Gastrocnemius medialis (tissue), 4 donors: ENCODE data around the gene RNF14. TPM values are rescaled to one million over a fixed set of nuclear protein-coding genes. Genes with fewer than 3 reads are reported as not detected.

Source experiments
- ATAC-seq, 2 donors: fragments of 150-250 bp; one replicate each; pipeline ENCODE4 v1.9.1; 2016
- DNase-seq, 2 donors: peaks; one replicate each; pipeline ENCODE4 v3.0.0-alpha.2; 2019
- H3K27ac ChIP-seq, 4 donors: fragments of 200-600 bp; sonication (generic); 1 replicate in 1 of 4; 2 replicates in 3 of 4; pipeline ENCODE4 v1.5.1; 2016 to 2018; ENCODE audit warnings: mild to moderate bottlenecking in 2 of 4, moderate library complexity in 1 of 4
- H3K27me3 ChIP-seq, 3 donors: fragments of 200-600 bp; sonication (generic) in 2 of 3; 1 replicate in 1 of 3; 2 replicates in 2 of 3; pipeline versions ENCODE4 v1.5.1 to v1.6.0; 2016 to 2019; ENCODE audit warnings: mild to moderate bottlenecking in 1 of 3, moderate library complexity in 1 of 3
- H3K36me3 ChIP-seq, 2 donors: fragments of 200-600 bp; sonication (generic) in 1 of 2; one replicate each; pipeline ENCODE4 v1.5.1; 2017 to 2018
- H3K4me1 ChIP-seq, 2 donors: fragments of 200-600 bp; sonication (generic) in 1 of 2; one replicate each; pipeline ENCODE4 v1.5.1; 2016 to 2017; ENCODE audit warnings: mild to moderate bottlenecking in 2 of 2
- H3K4me3 ChIP-seq, 4 donors: fragments of 200-600 bp; sonication (generic) in 3 of 4; 1 replicate in 1 of 4; 2 replicates in 3 of 4; pipeline ENCODE4 v1.5.1; 2016 to 2019; ENCODE audit warnings: mild to moderate bottlenecking in 2 of 4
- H3K9me3 ChIP-seq, 3 donors: fragments of 200-600 bp; sonication (generic) in 2 of 3; 1 replicate in 1 of 3; 2 replicates in 2 of 3; pipeline ENCODE4 v1.5.1; 2016 to 2019
- CTCF ChIP-seq, 5 experiments: fragments of 450-650 bp in 3 of 5; fragments of 200-600 bp in 2 of 5; sonication (generic) in 2 of 5; IDR thresholded peaks in 4 of 5; conservative IDR thresholded peaks in 1 of 5; 1 replicate in 4 of 5; 2 replicates in 1 of 5; pipeline ENCODE4 v1.5.1; 2016 to 2019; ENCODE audit warnings: antibody characterized with exemption in 5 of 5, mild to moderate bottlenecking in 3 of 5, moderate library complexity in 3 of 5
- POLR2A ChIP-seq, 2 donors: fragments of 450-650 bp; IDR thresholded peaks; one replicate each; pipeline ENCODE4 v1.6.1; 2017; ENCODE audit warnings: antibody characterized with exemption in 2 of 2, mild to moderate bottlenecking in 2 of 2, moderate library complexity in 2 of 2
- in situ Hi-C, 4 donors: fragments of 200-750 bp; cut with MboI; loops; one replicate each; pipeline versions ENCODE4 v1.15.0 to v1.8.0; 2017; ENCODE audit warnings: low sequenced_read_pairs in 4 of 4
- intact Hi-C: fragments of 100-400 bp; cut with DNase I; formaldehyde crosslinking; loops from one replicate; pipeline ENCODE4 v1.15.1; 2023; ENCODE audit warnings: low total_unique reads
- total RNA-seq, 4 donors: library from RNA; depleted of rRNA; stranded (reverse); fragments of >200 nt; gene quantifications; one replicate each; pipeline versions ENCODE4 v1.1.0 to v1.2.3, GENCODE V29; 2016

The RNF14 gene
- total RNA-seq, 4 donors from 2014 or later, result 71.4 to 107 (median 84.5) TPM

GRCh38 chr5:142012186-142012785, 43.4 kb downstream of the RNF14 start:
- no peak for TF ChIP-seq POLR2A (IDR thresholded peaks at IDR 0.05)
- peak in 3 of 5 experiments; percentile 37 to 49 (median 38) for TF ChIP-seq CTCF (IDR thresholded peaks at IDR 0.05 in 4 of 5, conservative IDR thresholded peaks at IDR 0.05 in 1 of 5)
- peak overlapping the region; percentile 91 to 99 (median 98) for H3K27ac ChIP-seq
- H3K4me1 ChIP-seq, result peaks cover 15 to 19% of the 10 kb centered on the region in 2 donors
- H3K36me3 ChIP-seq, result peaks cover 0 to 13% of the 10 kb centered on the region in 2 donors
- ATAC-seq (peak; percentile 21 to 42), DNase-seq (peak in 1 of 2 donors; percentile 35)
- H3K4me3 ChIP-seq, result peak overlapping the region; percentile 74 to 91 (median 83)
- H3K27me3 ChIP-seq, result no peaks in the 10 kb centered on the region
- in situ Hi-C loops (loop anchor here in 1 of 4 donors (25.0 kb wide), 1 partner anchor 875 kb away; no protein-coding TSS in a partner anchor), intact Hi-C loops (loop anchor here (2.0 to 5.0 kb wide), 2 partner anchors 43 to 130 kb away; partner anchors contain the start of gene RNF14)
- H3K9me3 ChIP-seq, result no peaks in the 10 kb centered on the region

- Histone ChIP-seq H3K27me3 (no peaks in the 10 kb centered on the region), H3K4me1 (peaks cover 15 to 19% of the 10 kb centered on the region in 2 donors), H3K9me3 (no peaks in the 10 kb centered on the region), H3K27ac (peak within 1 kb of the TSS; percentile 91 to 99 (median 98)), H3K36me3 (peaks cover 0 to 7% of the 10 kb centered on the region in 2 donors), H3K4me3 (peak within 1 kb of the TSS; percentile 74 to 91 (median 83))
- ATAC-seq (peak; percentile 84 to 89), DNase-seq (peak; percentile 76 to 85)
- in situ Hi-C loops (loop anchor here in 1 of 4 donors (25.0 kb wide), 1 partner anchor 874 kb away; no protein-coding TSS in a partner anchor), intact Hi-C loops (loop anchor here (2.0 to 5.0 kb wide), 2 partner anchors 44 to 129 kb away; partner anchors contain the start of gene RNF14)
- peak; percentile 86 to 93 for TF ChIP-seq POLR2A (IDR thresholded peaks at IDR 0.05)
- peak in 4 of 5 experiments; percentile 19 to 52 (median 38) for TF ChIP-seq CTCF (IDR thresholded peaks at IDR 0.05 in 4 of 5, conservative IDR thresholded peaks at IDR 0.05 in 1 of 5)
Observed at GRCh38 chr5:142012792-142013388, 44.0 kb downstream of the RNF14 start, which contains the start of gene GNPDA1. GNPDA1 (minus strand) TSS chr5:142013027; CDS start chr5:142012035, 992 bp downstream.

DNA sequence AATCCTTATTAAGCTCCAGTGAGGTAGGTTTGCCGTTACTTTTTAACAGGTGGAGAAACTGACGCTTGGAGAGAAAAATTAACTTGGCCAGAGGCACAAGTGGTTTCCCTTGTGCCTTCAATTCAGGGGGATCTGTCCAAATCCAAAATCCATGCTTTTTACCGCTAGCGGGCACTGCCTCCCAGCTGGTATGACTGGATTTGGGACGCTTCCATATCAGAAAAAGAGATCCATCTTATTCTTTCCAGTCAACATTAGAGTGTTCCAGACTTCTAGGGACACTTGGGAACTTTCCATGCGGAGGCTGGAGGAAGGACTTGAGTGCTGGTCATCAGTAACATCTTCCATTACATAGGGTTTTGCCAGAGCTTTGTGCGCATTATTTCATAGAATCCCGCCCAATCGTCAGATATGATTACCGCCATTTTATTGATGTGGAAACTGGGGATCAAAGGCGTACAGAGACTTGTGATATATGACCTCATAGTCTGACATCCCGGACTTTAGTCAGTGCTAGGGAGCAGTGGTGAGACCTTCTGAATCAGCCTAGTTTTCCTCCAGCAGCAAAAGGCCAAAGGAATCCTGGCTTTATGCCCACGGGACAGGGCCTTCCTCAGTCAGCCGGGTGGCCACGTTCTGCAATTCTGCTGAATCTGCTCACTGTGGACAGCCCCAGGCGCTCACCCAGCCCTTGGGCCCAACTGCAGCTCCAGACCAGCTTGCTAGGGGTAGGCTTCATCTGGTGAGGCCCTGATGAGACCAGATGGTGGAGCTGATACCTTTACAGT, 45.0 kb downstream of the RNF14 start:
- Histone ChIP-seq H3K27me3 (no peaks in the 10 kb centered on the region), H3K4me3 (peak overlapping the region in 2 of 4 donors; percentile 76 to 91), H3K4me1 (peaks cover 15 to 19% of the 10 kb centered on the region in 2 donors), H3K9me3 (no peaks in the 10 kb centered on the region), H3K36me3 (peaks cover 0 to 4% of the 10 kb centered on the region in 2 donors), H3K27ac (peak overlapping the region; percentile 91 to 99 (median 98))
- in situ Hi-C loops (loop anchor here in 1 of 4 donors (25.0 kb wide), 1 partner anchor 873 kb away; no protein-coding TSS in a partner anchor), intact Hi-C loops (loop anchor here (2.0 to 5.0 kb wide), 4 partner anchors 21 to 128 kb away; partner anchors contain the start of genes NDFIP1 and RNF14)
- ATAC-seq (peak; percentile 26 to 46), DNase-seq (peak; percentile 43 to 49)
- TF ChIP-seq CTCF (IDR thresholded peaks at IDR 0.05 in 4 of 5, conservative IDR thresholded peaks at IDR 0.05 in 1 of 5) (peak in 2 of 5 experiments; percentile 25 to 40), POLR2A (IDR thresholded peaks at IDR 0.05) (no peak)

DNA sequence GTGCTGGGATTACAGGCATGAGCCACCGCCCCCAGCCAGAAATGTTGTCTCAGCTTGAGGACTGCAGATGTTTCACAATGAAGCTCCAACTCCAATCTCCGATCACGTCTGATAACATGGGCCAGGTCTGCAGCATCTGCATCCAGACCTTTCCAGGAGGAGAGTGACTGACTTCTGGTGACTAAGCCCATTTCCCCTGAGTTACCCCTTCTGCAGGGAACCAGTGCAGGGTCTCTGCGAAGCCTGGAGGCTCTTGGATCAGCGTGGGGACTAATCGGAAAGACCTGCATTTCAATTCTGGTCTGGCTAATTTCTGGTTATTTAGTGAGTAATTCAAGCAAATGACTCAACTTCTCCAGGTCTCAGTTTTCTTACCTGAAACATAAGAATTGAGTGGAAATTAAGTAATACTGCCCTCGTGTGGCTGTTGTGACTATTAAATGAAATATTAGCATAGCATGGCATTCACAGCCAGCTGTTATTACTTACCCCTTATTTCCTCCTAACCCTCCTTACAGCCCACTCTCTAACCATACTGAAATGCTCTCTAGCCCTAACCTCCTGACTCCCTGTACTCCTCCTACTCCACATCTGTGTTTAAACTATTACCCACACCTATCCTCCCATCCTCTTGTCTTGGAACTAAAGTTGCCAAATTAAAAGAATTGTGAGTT, 46.1 kb downstream of the RNF14 start:
- peak overlapping the region; percentile 91 to 99 (median 98) for H3K27ac ChIP-seq
- H3K4me3 ChIP-seq, result no peak overlapping the region
- intact Hi-C loops, result loop anchor here (2.0 to 5.0 kb wide), 3 partner anchors 22 to 127 kb away; partner anchors contain the start of gene NDFIP1
- ATAC-seq (no peak), DNase-seq (no peak)
- in situ Hi-C loops, result loop anchor here in 1 of 4 donors (5.0 to 25.0 kb wide), 2 partner anchors 92 to 872 kb away; partner anchors contain the start of gene NDFIP1
- peaks cover 15 to 19% of the 10 kb centered on the region in 2 donors for H3K4me1 ChIP-seq
- H3K9me3 ChIP-seq, result no peaks in the 10 kb centered on the region
- H3K36me3 ChIP-seq, result no peaks in the 10 kb centered on the region
- TF ChIP-seq POLR2A (IDR thresholded peaks at IDR 0.05) (no peak), CTCF (IDR thresholded peaks at IDR 0.05 in 4 of 5, conservative IDR thresholded peaks at IDR 0.05 in 1 of 5) (peak; percentile 22 to 58 (median 43))
- H3K27me3 ChIP-seq, result no peaks in the 10 kb centered on the region
